CD4-positive, alpha-beta T cell (primary cell): Measurements from ENCODE around the gene USP32. TPM values are rescaled to one million over a fixed set of nuclear protein-coding genes. Genes with fewer than 3 reads are reported as not detected.

Experiments used
- ATAC-seq: fragments of 200-7000 bp; cut with Tn5 transposase; one replicate; pipeline ENCODE4 v1.10.0; 2022; ENCODE audit warnings: mild to moderate bottlenecking; ENCODE audit not compliant: poor library complexity
- CTCF ChIA-PET: fragments of 350-600 bp; sonication (Branson Sonifier 250); formaldehyde crosslinking; loops from one replicate; lab custom pipeline; 2021; ENCODE audit warnings: antibody characterized with exemption, inconsistent platforms; lab: Charles Lee
- POLR2A ChIA-PET: fragments of 350-600 bp; sonication (Branson Sonifier 250); formaldehyde crosslinking; loops from one replicate; lab custom pipeline; 2021; ENCODE audit warnings: antibody characterized with exemption, inconsistent platforms; lab: Charles Lee
- DNase-seq, 14 experiments: peaks; one replicate each; pipeline ENCODE4 v3.0.0-alpha.2; 2013 to 2020; ENCODE audit warnings: mixed read lengths in 2 of 14
- H3K27ac ChIP-seq, 2 donors: one replicate each; pipeline versions ENCODE4 v1.5.1 to v1.7.0; 2013; ENCODE audit warnings: low read length in 2 of 2, low read depth in 1 of 2, mild to moderate bottlenecking in 1 of 2
- H3K27me3 ChIP-seq, 2 experiments: 1 replicate in 1 of 2; 2 replicates in 1 of 2; pipeline versions ENCODE4 v1.6.1 to v1.7.0; 2013; ENCODE audit warnings: low read length in 2 of 2, control low read depth in 1 of 2, mild to moderate bottlenecking in 1 of 2, moderate library complexity in 1 of 2; ENCODE audit not compliant: insufficient read depth in 2 of 2, control insufficient read depth in 1 of 2
- H3K36me3 ChIP-seq: one replicate; pipeline ENCODE4 v1.6.1; 2013; ENCODE audit warnings: low read length, control low read depth; ENCODE audit not compliant: insufficient read depth
- H3K4me1 ChIP-seq: one replicate; pipeline ENCODE4 v1.6.1; 2013; ENCODE audit warnings: low read length, control low read depth; ENCODE audit not compliant: insufficient read depth
- H3K4me3 ChIP-seq: one replicate; pipeline ENCODE4 v1.5.1; 2013; ENCODE audit warnings: mild to moderate bottlenecking, low read length, moderate library complexity
- H3K9me3 ChIP-seq, 2 experiments: 1 replicate in 1 of 2; 2 replicates in 1 of 2; pipeline versions ENCODE4 v1.6.1 to v1.7.0; 2013; ENCODE audit warnings: low read length in 2 of 2, mild to moderate bottlenecking in 2 of 2, control low read depth in 1 of 2, moderate library complexity in 1 of 2; ENCODE audit not compliant: control insufficient read depth in 1 of 2, insufficient read depth in 1 of 2
- H3K27ac Mint-ChIP-seq: one replicate; pipeline ENCODE4 v1.8.0; 2020; ENCODE audit warnings: mixed read lengths
- H3K27me3 Mint-ChIP-seq: one replicate; pipeline ENCODE4 v1.8.0; 2021; ENCODE audit warnings: mixed read lengths
- H3K36me3 Mint-ChIP-seq: one replicate; pipeline ENCODE4 v1.8.0; 2021; ENCODE audit warnings: low read depth, mixed read lengths
- H3K4me1 Mint-ChIP-seq: one replicate; pipeline ENCODE4 v1.8.0; 2021; ENCODE audit warnings: low read depth, mixed read lengths
- H3K4me3 Mint-ChIP-seq: one replicate; pipeline ENCODE4 v1.8.0; 2020; ENCODE audit warnings: mild to moderate bottlenecking, mixed read lengths
- H3K9me3 Mint-ChIP-seq: one replicate; pipeline ENCODE4 v1.8.0; 2020; ENCODE audit warnings: mixed read lengths
- CTCF ChIP-seq: fragments of 200-600 bp; IDR thresholded peaks from one replicate; pipeline ENCODE4 v1.8.0; 2022; ENCODE audit warnings: antibody characterized with exemption, mild to moderate bottlenecking
- intact Hi-C, 2 experiments: fragments of 100-400 bp; cut with DNase I in 1 of 2; cut with micrococcal nuclease in 1 of 2; formaldehyde crosslinking; loops; one replicate each; pipeline versions ENCODE4 v1.15.1 to v1.9.0; 2023 to 2025; cut with DNase I, micrococcal nuclease
- total RNA-seq, 174 experiments: library from RNA in 2 of 174; stranded (reverse) in 2 of 174; gene quantifications; one replicate each; pipeline ENCODE4 v1.2.3 and lab custom pipeline; 2021 to 2026

Gene USP32
- total RNA-seq, 2 experiments from 2014 or later, result 23.9 to 24.7 TPM

DNA sequence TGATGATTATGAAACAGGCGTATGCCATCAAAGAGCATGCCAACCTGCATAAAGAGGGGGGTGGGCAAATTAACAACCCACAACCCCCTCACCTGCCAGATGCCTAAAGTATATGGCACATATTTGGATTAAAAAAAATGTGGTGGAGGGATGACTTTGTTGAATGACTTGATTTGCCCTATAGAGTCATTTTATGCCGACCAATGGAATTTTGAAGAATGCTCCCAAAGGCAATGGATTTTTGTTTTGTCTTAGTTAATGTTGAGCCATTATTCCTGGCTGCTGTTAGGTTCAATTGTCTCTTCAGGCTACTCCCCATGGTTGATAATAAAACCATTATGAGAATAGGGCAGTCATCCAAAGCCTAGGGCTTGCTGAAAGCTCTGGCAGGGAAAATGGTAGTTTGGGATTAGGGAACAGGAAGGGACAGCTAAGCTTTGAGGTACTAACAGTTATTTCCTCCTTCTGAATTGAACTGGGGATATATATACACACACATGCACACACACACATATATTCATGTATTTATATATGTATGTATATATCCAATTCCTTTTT is 24.5 kb upstream of the USP32 start:
- no peak for ATAC-seq
- no peak for TF ChIP-seq CTCF
- Mint-ChIP-seq H3K27ac (no peak overlapping the region), H3K9me3 (no peaks in the 10 kb centered on the region), H3K4me1 (peaks cover 5% of the 10 kb centered on the region), H3K27me3 (peaks cover 5% of the 10 kb centered on the region), H3K4me3 (no peak overlapping the region), H3K36me3 (no peaks in the 10 kb centered on the region)
- POLR2A ChIA-PET, result no interaction called here
- no peaks in the 10 kb centered on the region for H3K9me3 ChIP-seq
- no peaks in the 10 kb centered on the region for H3K27me3 ChIP-seq
- H3K36me3 ChIP-seq, result no peaks in the 10 kb centered on the region
- intact Hi-C loops, result no loop called here
- H3K4me3 ChIP-seq, result no peak overlapping the region
- DNase-seq, result no peak
- H3K27ac ChIP-seq, result no peak overlapping the region
- H3K4me1 ChIP-seq, result peaks cover 5% of the 10 kb centered on the region
- CTCF ChIA-PET, result no interaction called here

- TF ChIP-seq CTCF, result no peak
- no peaks in the 10 kb centered on the region for H3K36me3 Mint-ChIP-seq
- no peak overlapping the region for H3K4me3 Mint-ChIP-seq
- Histone ChIP-seq H3K9me3 (no peaks in the 10 kb centered on the region), H3K4me3 (no peak overlapping the region), H3K27me3 (no peaks in the 10 kb centered on the region), H3K27ac (no peak overlapping the region), H3K4me1 (no peaks in the 10 kb centered on the region), H3K36me3 (no peaks in the 10 kb centered on the region)
- POLR2A ChIA-PET, result no interaction called here
- H3K27ac Mint-ChIP-seq, result no peak overlapping the region
- peaks cover 5% of the 10 kb centered on the region for H3K27me3 Mint-ChIP-seq
- H3K9me3 Mint-ChIP-seq, result no peaks in the 10 kb centered on the region
- DNase-seq, result no peak
- CTCF ChIA-PET, result no interaction called here
- no peak for ATAC-seq
- intact Hi-C loops, result no loop called here
- no peaks in the 10 kb centered on the region for H3K4me1 Mint-ChIP-seq
These were observed 23.2 kb upstream of the USP32 start for GRCh38 chr17:60415146-60415545.

GRCh38 chr17:60412701-60413100 is 20.8 kb upstream of the USP32 start:
- POLR2A ChIA-PET, result interaction anchor here (1.3 kb wide), 1 partner anchor 20 kb away, joined by 4 read pairs; the partner anchor contains the start of gene USP32

More at GRCh38 chr17:60412701-60413100, 20.8 kb upstream of the USP32 start:
- DNase-seq (no peak), ATAC-seq (no peak)
- Mint-ChIP-seq H3K4me3 (no peak overlapping the region), H3K9me3 (no peaks in the 10 kb centered on the region), H3K4me1 (no peaks in the 10 kb centered on the region), H3K36me3 (no peaks in the 10 kb centered on the region), H3K27ac (no peak overlapping the region), H3K27me3 (peaks cover 5% of the 10 kb centered on the region)
- no peak overlapping the region for H3K27ac ChIP-seq
- H3K4me1 ChIP-seq, result no peaks in the 10 kb centered on the region
- CTCF ChIA-PET, result no interaction called here
- H3K4me3 ChIP-seq, result no peak overlapping the region
- H3K9me3 ChIP-seq, result no peaks in the 10 kb centered on the region
- H3K36me3 ChIP-seq, result no peaks in the 10 kb centered on the region
- intact Hi-C loops, result no loop called here
- no peak for TF ChIP-seq CTCF
- H3K27me3 ChIP-seq, result no peaks in the 10 kb centered on the region
